GM19467 (cell line): ENCODE measurements around the gene C22orf23.
"Not testable (repeated sequence)": the region's sequence is repeated elsewhere in the genome, so short reads cannot be mapped to it uniquely, and the experiment has no call there.

Source experiments
- ATAC-seq: cut with Tn5 transposase; IDR thresholded peaks from one replicate; pipeline ENCODE4 v1.9.1; 2021; ENCODE audit warnings: mild to moderate bottlenecking, moderate library complexity; ENCODE audit not compliant: unreplicated experiment

C22orf23 gene

GRCh38 chr22:37982938-37983859, 29.8 kb upstream of the C22orf23 start:
- ATAC-seq = no peak

DNA sequence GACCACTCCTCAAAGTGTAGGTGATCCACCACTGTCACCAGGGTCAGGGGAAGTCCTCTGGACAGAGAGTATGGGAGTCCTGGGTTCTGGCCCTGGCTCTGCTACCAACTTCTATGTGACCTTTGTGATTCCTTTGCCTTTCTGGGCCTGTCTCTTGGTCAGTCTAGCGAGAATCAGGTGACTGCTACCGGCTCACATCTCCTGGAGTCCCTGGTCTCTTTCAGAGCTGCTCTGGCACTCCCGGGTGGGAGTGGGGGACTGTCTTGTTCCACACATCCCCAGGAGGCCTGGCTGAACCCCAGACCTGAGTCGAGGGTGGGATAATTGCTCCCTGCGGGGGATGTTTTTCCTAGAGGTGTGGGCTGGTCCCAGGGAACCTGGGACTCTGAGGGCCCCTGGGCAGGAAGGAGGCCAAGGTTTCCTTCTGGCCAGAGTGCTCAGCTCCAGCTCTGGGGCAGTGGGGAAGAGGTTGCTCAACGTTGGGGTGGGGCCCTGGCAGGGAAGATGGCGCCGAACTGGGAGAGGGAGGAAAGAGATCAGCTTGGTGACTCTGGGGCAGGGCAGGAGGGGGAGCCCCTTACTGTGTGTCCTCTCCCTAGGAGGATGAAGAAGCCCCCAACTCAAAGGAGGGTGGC, 28.9 kb upstream of the C22orf23 start:
- no peak for ATAC-seq

- ATAC-seq = no peak
These were observed 28.0 kb upstream of the C22orf23 start for GRCh38 chr22:37981282-37982011.

DNA sequence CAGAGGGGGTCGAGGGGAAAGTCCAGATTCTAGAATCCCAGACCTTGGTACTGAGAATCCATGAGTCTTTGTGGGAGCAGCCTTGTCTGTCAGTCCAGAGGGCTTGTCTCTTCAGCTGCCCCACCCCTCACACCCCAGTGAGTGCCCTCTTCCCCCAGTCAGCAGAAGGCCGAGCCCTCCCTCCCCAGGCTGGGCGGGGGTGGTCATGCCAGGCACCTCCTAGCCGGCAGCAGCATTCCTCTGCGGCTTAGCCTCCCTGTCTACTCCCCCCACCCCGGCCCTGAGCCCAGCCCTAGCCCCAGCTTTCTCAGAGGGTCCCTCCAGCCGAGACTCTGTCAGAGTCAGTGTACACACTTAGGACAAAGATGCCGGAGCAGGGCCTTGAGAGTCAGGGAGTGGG, 26.4 kb upstream of the C22orf23 start:
- no peak for ATAC-seq

GRCh38 chr22:37976547-37976946, 23.1 kb upstream of the C22orf23 start:
- no peak for ATAC-seq

DNA sequence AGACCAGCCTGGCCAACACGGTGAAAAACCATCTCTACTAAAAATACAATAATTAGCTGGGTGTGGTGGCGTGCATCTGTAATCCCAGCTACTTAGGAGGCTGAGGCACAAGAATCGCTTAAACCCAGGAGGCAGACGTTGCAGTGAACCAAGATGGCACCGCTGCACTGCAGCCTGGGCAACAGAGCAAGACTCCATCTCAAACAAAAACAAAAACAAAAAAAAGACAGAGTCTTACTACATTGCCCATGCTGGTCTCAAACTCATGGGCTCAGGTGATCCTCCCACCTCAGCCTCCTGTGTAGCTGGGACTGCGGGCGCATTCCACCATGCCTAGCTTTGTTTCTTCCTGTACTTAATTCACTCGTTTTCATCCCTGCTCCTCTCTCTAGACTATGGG, 22.6 kb upstream of the C22orf23 start:
- ATAC-seq = not testable (repeated sequence)

- no peak for ATAC-seq
These were observed 21.8 kb upstream of the C22orf23 start for GRCh38 chr22:37975153-37975552.

DNA sequence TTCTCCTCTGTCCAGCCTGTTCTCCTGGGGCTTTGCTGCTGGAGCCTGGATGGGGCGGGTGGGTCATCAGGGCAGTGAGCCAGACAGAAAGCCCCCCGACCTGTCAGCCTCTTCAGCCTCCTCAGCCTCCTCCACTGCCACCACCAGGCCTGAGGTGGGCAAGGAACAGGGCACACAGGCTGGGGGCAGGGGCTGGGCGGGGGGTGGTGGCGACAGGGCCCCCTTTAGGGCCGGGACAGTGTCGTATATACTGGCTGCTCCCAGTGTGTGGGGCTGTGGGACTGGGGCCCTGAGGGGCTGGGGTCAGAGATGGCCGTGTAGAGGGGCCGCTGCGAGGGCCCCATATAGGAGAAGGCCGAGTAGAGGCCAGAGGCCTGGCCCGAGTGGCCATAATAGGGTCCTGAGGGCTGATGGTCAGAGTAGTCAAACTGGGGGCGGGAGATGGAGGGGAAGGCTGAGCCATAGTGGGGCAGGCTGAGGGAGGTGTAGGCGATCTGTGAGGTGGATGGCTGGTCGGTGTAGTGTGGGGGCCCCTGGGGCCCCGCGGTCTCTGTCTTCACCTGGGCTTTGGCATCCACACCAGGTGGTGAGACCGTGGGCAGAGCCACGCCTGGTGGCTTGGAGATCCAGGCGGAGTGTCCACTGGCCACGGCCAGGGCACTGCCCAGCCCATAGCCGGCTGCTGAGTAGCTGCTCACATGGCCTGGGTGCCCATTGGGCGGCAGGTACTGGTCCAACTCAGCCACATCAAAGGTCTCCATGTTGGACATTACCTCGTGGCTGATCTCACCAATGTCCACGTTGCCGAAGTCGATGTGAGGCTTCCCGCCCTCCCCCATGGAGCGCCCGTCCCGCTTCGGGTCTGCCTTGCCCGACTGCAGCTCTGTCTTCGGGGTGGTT, 20.1 kb upstream of the C22orf23 start:
- no peak for ATAC-seq

DNA sequence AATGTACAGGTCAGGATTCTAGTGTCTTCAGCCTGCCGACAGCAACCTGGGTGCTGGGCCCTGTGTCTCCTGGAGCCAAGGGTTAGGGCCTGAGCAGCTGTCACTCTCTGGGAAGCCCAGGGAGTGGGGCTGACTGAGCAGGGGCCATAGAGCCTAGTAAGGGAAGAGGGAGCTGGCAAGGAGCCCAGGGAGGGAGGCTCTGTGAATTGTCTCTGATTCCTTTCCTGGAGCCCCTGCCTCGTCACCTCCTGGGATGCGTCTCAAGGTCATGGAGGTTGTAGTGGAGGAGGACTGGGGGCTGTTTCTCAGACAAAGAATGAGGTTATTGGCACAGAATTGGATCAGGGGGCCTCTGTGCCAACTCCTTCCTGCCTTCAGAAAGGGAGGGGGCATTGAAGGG, 19.1 kb upstream of the C22orf23 start:
- no peak for ATAC-seq

DNA sequence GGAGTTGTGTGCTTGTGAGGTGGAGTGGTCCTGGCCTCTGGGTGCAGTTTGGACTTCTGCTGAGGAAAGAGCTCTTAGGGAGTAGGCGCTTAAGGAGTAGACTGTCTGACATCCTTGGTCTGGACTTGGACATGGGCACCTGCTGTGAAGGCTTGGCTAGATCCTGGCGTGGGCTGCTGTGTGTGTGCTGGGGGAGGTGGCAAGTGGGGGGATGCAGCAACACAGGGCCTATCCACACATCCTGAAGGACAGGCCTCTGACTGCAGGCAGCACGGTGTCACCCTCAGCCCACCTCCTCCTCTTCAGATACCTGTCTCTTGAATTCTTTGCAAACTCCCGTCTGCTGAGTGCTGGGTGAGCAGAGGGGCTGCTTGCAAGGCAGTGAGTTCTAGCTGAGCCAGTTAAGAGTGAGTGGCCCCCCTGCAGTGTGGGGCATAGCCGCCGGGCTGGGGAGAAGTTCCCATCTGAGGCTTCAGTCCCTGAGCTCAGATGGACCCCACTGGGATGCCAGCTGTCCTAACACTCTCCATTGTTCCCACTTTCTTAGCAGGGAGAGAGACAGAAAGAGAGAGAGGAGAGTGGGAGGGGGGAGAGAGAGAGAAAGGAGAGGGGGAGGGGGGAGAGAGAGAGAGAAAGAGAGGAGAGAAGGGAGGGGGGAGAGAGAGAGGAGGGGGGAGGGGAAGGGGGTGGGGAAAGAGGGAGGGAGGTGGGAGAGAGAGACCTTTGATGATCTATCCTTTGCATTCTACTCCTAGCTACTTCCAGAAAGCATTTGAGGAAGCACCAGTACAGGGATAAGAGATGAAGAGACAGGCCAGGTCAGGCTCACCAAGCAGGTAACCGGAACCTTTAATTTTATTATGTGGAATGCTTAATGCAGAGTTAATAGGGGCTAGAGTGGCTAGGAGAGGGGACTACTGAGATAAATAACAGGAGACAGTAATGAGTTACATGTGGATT, 18.4 kb upstream of the C22orf23 start:
- ATAC-seq = no peak

GRCh38 chr22:37970864-37971263, 17.5 kb upstream of the C22orf23 start:
- no peak for ATAC-seq

GRCh38 chr22:37968452-37969251, 15.3 kb upstream of the C22orf23 start:
- ATAC-seq = no peak

- ATAC-seq = no peak
These were observed 14.4 kb upstream of the C22orf23 start for GRCh38 chr22:37967637-37968451.

DNA sequence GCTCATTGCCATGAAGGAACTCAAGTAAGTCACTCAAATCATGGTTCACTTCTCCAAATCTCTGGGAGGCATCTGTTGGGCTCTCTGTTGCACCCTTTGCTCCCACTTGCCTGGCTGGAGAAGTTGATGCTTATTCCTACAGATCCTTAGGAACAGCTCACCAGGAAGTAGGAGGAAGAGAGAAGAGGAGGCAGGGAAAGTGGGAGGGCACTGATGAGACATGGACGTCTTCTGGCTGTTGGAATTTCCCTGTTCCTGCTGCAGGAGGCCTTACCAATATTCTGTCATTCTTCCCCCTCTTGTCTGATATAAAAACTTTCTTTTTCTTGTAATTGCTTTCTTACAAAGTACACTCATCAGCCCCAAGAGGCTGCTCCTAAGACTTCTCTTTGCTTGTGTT, 13.7 kb upstream of the C22orf23 start:
- no peak for ATAC-seq

DNA sequence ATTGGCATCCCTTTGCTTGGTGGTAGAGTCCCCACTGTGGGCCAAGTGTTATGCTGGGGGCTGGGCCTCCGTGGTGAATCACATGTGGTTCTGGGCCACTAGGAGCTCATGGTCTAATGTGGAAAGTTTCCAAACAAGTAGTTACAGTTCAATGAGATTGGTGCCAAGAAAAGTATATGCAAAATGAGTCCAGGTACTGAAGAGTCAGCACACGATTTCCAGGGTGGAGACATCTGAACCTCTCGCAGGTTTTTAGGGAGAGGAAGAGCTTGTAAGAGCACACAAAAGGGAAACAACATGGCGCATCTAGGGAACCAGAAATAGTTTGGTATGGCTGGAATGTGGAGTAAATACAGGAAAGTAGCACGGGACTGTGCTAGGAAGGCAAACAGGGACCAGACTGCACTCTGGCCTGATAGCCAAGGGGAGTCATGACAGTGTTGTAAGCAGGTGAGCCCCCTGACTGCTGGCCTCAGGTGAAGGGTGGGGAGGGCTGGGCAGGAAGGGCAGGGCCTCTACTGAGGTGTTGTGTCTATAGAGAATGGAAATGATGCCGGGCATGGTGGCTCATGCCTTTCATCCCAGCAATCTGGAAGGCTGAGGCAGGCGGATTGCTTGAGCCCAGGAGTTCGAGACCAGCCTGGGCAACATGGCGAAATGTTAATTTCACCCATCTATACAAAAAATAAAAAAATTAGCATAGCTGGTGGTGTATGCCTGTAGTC, 12.7 kb upstream of the C22orf23 start:
- no peak for ATAC-seq

DNA sequence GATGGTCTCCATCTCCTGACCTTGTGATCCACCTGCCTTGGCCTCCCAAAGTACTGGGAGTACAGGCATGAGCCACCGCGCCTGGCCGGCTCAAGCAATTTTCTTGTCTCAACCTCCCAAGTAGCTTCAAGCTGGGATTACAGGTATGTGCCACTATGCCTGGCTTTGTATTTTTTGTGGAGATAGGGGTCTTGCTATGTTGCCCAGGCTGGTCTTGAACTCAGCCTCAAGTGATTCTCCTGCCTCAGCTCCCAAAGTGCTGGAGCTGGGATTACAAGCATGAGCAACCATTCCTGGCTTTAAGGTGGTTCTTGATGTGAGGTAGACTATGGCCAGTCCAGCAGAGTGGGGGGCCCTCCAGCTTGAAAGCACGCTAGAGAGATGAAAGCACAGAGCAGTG, 7.7 kb upstream of the C22orf23 start:
- no peak for ATAC-seq

DNA sequence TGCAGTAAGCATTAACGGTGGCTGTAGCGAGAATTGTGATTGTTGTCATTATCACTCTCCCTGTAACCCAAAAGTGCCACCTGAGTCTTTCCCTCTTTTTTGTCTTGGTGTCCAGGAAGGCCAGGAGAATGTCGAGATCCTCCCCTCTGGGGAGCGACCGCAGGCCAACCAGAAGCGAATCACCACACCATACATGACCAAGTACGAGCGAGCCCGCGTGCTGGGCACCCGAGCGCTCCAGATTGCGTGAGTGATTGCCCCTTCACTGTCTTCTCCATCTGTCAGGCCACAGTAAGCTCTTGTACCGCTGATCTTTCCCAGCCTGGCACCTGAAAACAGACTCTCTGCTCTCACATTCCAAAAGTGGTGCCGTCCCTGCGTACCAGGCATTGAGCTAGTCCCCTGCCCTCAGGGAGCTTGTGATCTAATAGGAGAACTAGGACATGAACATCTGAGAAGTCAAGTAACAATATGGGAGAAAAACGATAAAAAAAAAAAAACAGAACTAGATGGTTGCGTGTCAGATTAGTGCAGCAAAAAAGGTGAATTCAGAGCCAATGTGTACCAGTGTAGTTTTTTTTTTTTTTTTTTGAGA, 5.9 kb upstream of the C22orf23 start:
- ATAC-seq = no peak
